GM12878 (cell line): Measurements from ENCODE around the gene PRPS2. TPM values are rescaled to one million over a fixed set of nuclear protein-coding genes. Genes with fewer than 3 reads are reported as not detected.

Experiments used
- ATAC-seq: fragments of 200-7000 bp; cut with Tn5 transposase; 3 replicates; pipeline ENCODE4 v1.9.1; 2020; ENCODE audit warnings: mild to moderate bottlenecking, moderate library complexity
- BruUV-seq: library from RNA; stranded (reverse); fragments of 400-500 nt; replicated peaks from 2 replicates; lab custom pipeline; 2021; lab: Mats Ljungman, UMichigan
- CTCF ChIA-PET: fragments of 300-600 bp; sonication (Branson Sonifier 250); formaldehyde crosslinking; extraction: SDS; loops from one replicate; lab custom pipeline; 2021; ENCODE audit warnings: inconsistent platforms; lab: Yijun Ruan, JAX
- POLR2A ChIA-PET: fragments of 350-600 bp; formaldehyde crosslinking; extraction: SDS; loops from one replicate; lab custom pipeline; 2021; ENCODE audit warnings: inconsistent platforms; lab: Charles Lee
- RAD21 ChIA-PET: fragments of 300-600 bp; sonication (Branson Sonifier 250); formaldehyde crosslinking; loops from one replicate; lab custom pipeline; 2023; ENCODE audit warnings: antibody characterized with exemption; ENCODE audit not compliant: unreplicated experiment; lab: Charles Lee
- SMC1A ChIA-PET: fragments of 300-600 bp; sonication (Branson Sonifier 250); formaldehyde crosslinking; loops from one replicate; lab custom pipeline; 2023; ENCODE audit not compliant: unreplicated experiment, uncharacterized antibody; lab: Charles Lee
- DNase-seq: peaks from one replicate; pipeline ENCODE4 v3.0.0-alpha.2; 2011; ENCODE audit warnings: low read depth, low spot score
- FAIRE-seq: peaks from 3 replicates; lab custom pipeline; 2011; peaks lifted over from hg19 to GRCh38; lab: Jason Lieb, UNC
- H2AFZ ChIP-seq: 2 replicates; pipeline ENCODE4 v1.6.0; 2011; ENCODE audit warnings: low read depth, low read length, control low read depth; ENCODE audit not compliant: control insufficient read depth
- H3K27ac ChIP-seq: 2 replicates; pipeline ENCODE4 v1.5.1; 2011; ENCODE audit warnings: control low read depth; ENCODE audit not compliant: control insufficient read depth, insufficient read depth
- H3K27me3 ChIP-seq, 2 experiments: replicated peaks in 1 of 2; 2 replicates each; pipeline versions ENCODE4 v1.6.0 to v1.6.1; 2011; ENCODE audit warnings: low read length in 1 of 2; ENCODE audit not compliant: control insufficient read depth in 2 of 2, insufficient read depth in 2 of 2
- H3K36me3 ChIP-seq, 2 experiments: 2 replicates each; pipeline ENCODE4 v1.5.1; 2011; ENCODE audit warnings: low read length in 1 of 2; ENCODE audit not compliant: control insufficient read depth in 2 of 2, insufficient read depth in 2 of 2
- H3K4me1 ChIP-seq: 2 replicates; pipeline ENCODE4 v1.6.1; 2011; ENCODE audit warnings: mild to moderate bottlenecking, low read length, moderate library complexity, mixed read lengths; ENCODE audit not compliant: control insufficient read depth, insufficient read depth
- H3K4me2 ChIP-seq: 2 replicates; pipeline ENCODE4 v1.6.0; 2011; ENCODE audit warnings: control low read depth; ENCODE audit not compliant: control insufficient read depth, insufficient read depth
- H3K4me3 ChIP-seq: fragments of 200-600 bp; sonication (generic); 2 replicates; pipeline ENCODE4 v1.5.1; 2016
- H3K79me2 ChIP-seq: 2 replicates; pipeline ENCODE4 v1.6.0; 2011; ENCODE audit warnings: low read length; ENCODE audit not compliant: control insufficient read depth, insufficient read depth
- H3K9ac ChIP-seq: 2 replicates; pipeline ENCODE4 v1.8.0; 2011; ENCODE audit warnings: low read length, control low read depth, mixed read lengths; ENCODE audit not compliant: control insufficient read depth, insufficient read depth
- H3K9me3 ChIP-seq: replicated peaks from 3 replicates; pipeline ENCODE4 v1.5.1; 2011; ENCODE audit warnings: mild to moderate bottlenecking, low read length; ENCODE audit not compliant: control insufficient read depth, insufficient read depth
- H4K20me1 ChIP-seq: 2 replicates; pipeline ENCODE4 v1.6.0; 2011; ENCODE audit not compliant: control insufficient read depth, insufficient read depth
- ATF2 ChIP-seq: IDR thresholded peaks from 2 replicates; pipeline ENCODE4 v1.6.1; 2012; ENCODE audit warnings: low read length, inconsistent platforms
- ATF7 ChIP-seq: fragments of 450-650 bp; IDR thresholded peaks from 2 replicates; pipeline ENCODE4 v1.6.1; 2016; ENCODE audit warnings: low read depth, mild to moderate bottlenecking
- BHLHE40 ChIP-seq, 2 experiments: fragments of 450-650 bp in 1 of 2; IDR thresholded peaks; 2 replicates each; pipeline ENCODE4 v1.6.1; 2011 to 2017; ENCODE audit warnings: low read depth in 2 of 2, borderline replicate concordance in 1 of 2, improper control_type of control experiment in 1 of 2, low read length in 1 of 2, mild to moderate bottlenecking in 1 of 2
- BMI1 ChIP-seq: fragments of 450-650 bp; IDR thresholded peaks from 2 replicates; pipeline ENCODE4 v1.6.1; 2016; ENCODE audit warnings: mild to moderate bottlenecking, moderate library complexity, borderline replicate concordance
- CREB1 ChIP-seq: IDR thresholded peaks from 2 replicates; pipeline ENCODE4 v1.6.1; 2012; ENCODE audit warnings: low read depth, mild to moderate bottlenecking, inconsistent platforms
- CREM ChIP-seq: IDR thresholded peaks from 2 replicates; pipeline ENCODE4 v1.6.1; 2014; ENCODE audit warnings: antibody characterized with exemption, low read depth
- ETV6 ChIP-seq, 2 experiments: fragments of 450-650 bp in 1 of 2; IDR thresholded peaks in 1 of 2; conservative IDR thresholded peaks in 1 of 2; 2 replicates each; pipeline ENCODE4 v1.6.1; 2014; ENCODE audit warnings: antibody characterized with exemption in 1 of 2, borderline replicate concordance in 1 of 2, low read depth in 1 of 2, mild to moderate bottlenecking in 1 of 2, moderate library complexity in 1 of 2
- EZH2 ChIP-seq: IDR thresholded peaks from 2 replicates; pipeline ENCODE4 v1.6.1; 2012; ENCODE audit warnings: low read depth, mild to moderate bottlenecking, control low read depth, inconsistent platforms, low read length, borderline replicate concordance; ENCODE audit not compliant: control insufficient read depth
- GATAD2B ChIP-seq: fragments of 450-650 bp; conservative IDR thresholded peaks from 2 replicates; pipeline ENCODE4 v1.6.1; 2017; ENCODE audit warnings: low read depth, mild to moderate bottlenecking, moderate library complexity
- KAT2A ChIP-seq: conservative IDR thresholded peaks from 2 replicates; pipeline ENCODE4 v1.6.1; 2011; ENCODE audit warnings: low read depth, low read length; ENCODE audit not compliant: control insufficient read depth
- MYB ChIP-seq: fragments of 150-350 bp; IDR thresholded peaks from 2 replicates; pipeline ENCODE4 v1.6.1; 2014; ENCODE audit warnings: mild to moderate bottlenecking, low read depth, low read length, borderline replicate concordance
- NFYB ChIP-seq: IDR thresholded peaks from 2 replicates; pipeline ENCODE4 v1.6.1; 2011; ENCODE audit warnings: low read depth, mild to moderate bottlenecking, low read length, improper control_type of control experiment, moderate library complexity; ENCODE audit not compliant: insufficient read depth
- PKNOX1 ChIP-seq: fragments of 450-650 bp; IDR thresholded peaks from 2 replicates; pipeline ENCODE4 v1.6.1; 2016; ENCODE audit warnings: mild to moderate bottlenecking
- POLR2AphosphoS2 ChIP-seq: IDR thresholded peaks from 2 replicates; pipeline ENCODE4 v1.6.1; 2011; ENCODE audit warnings: low read depth, mild to moderate bottlenecking, low read length, improper control_type of control experiment, moderate library complexity
- RUNX3 ChIP-seq: IDR thresholded peaks from 2 replicates; pipeline ENCODE4 v1.6.1; 2012; ENCODE audit warnings: low read length, inconsistent platforms
- SPI1 ChIP-seq: IDR thresholded peaks from 2 replicates; pipeline ENCODE4 v1.6.1; 2011; ENCODE audit warnings: low read depth, mild to moderate bottlenecking, low read length, moderate library complexity, borderline replicate concordance; ENCODE audit not compliant: insufficient read depth
- SREBF2 ChIP-seq: IDR thresholded peaks from 2 replicates; pipeline ENCODE4 v1.6.1; 2012; ENCODE audit warnings: mild to moderate bottlenecking, low read length
- TCF3 ChIP-seq: IDR thresholded peaks from 2 replicates; pipeline ENCODE4 v1.6.1; 2012; ENCODE audit warnings: low read depth, mild to moderate bottlenecking, low read length, borderline replicate concordance; ENCODE audit not compliant: insufficient read depth
- WGBS: methylation state at CpG from one replicate; pipeline ENCODE4 v1.1.6; 2016; ENCODE audit warnings: low lambda C conversion rate; ENCODE audit not compliant: insufficient replicate concordance, insufficient coverage; ENCODE audit errors: missing lambda C conversion rate; 5-methylcytosine and 5-hydroxymethylcytosine counted together
- in situ Hi-C: fragments of 300-500 bp; cut with MboI; formaldehyde crosslinking; loops from 9 replicates; pipeline ENCODE4 v1.14.3; 2018; ENCODE audit warnings: mixed read lengths
- intact Hi-C: fragments of 100-400 bp; cut with micrococcal nuclease; formaldehyde crosslinking; loops from one replicate; pipeline ENCODE4 v1.14.2; 2022; ENCODE audit not compliant: unreplicated experiment
- polyA plus RNA-seq, 11 experiments: library from polyadenylated mRNA; depleted of rRNA in 4 of 11; unstranded in 6 of 11; stranded (reverse) in 5 of 11; fragments of >200 nt; fragmentation: Nextera tagmentation in 4 of 11; fragmentation: Illumina TruSeq in 1 of 11; extraction: Ambion mirVana in 4 of 11; extraction: Trizol in 1 of 11; gene quantifications; 1 replicate in 1 of 11; 2 replicates in 10 of 11; pipeline versions ENCODE4 v1.2.1 to v1.2.3, GENCODE V29; 2011 to 2016; ENCODE audit warnings: inconsistent platforms in 2 of 11, missing spikeins in 2 of 11, low read depth in 1 of 11
- total RNA-seq, 4 experiments: library from RNA; depleted of rRNA in 3 of 4; stranded (reverse); fragments of >200 nt in 3 of 4; fragmentation: Illumina TruSeq in 1 of 4; extraction: Trizol in 1 of 4; gene quantifications; 2 replicates each; pipeline versions ENCODE4 v1.2.1 to v1.2.3, GENCODE V29; 2013 to 2021
- TF ChIP-seq, protein P1 (sequence below): fragments of 450-650 bp; IDR thresholded peaks from 2 replicates; pipeline ENCODE4 v1.6.1; 2017; ENCODE audit warnings: borderline replicate concordance
- TF ChIP-seq, protein P2 (sequence below): fragments of 450-650 bp; IDR thresholded peaks from 2 replicates; pipeline ENCODE4 v1.6.1; 2016; ENCODE audit warnings: mild to moderate bottlenecking

Gene PRPS2
- total and polyA plus RNA-seq, 10 of the 15 experiments (the other 5 are each of a cell fraction or from before 2014, with no cell fraction given) = 44.1 to 102 (median 58.2) TPM

- SMC1A ChIA-PET = interaction anchor here (3.0 kb wide), 1 partner anchor 12 kb away, joined by 11 read pairs; no protein-coding TSS in a partner anchor
- CTCF ChIA-PET = interaction anchor here (4.1 kb wide), 1 partner anchor 12 kb away, joined by 44 read pairs; no protein-coding TSS in a partner anchor
- no peak for FAIRE-seq
- intact Hi-C loops = no loop called here
- H3K9me3 ChIP-seq = no peaks in the 10 kb centered on the region
- WGBS = 41% methylated on average over 3 of the region's 3 CpGs
- H3K27ac ChIP-seq = no peak overlapping the region
- no peaks in the 10 kb centered on the region for H3K4me1 ChIP-seq
- no peak overlapping the region for H3K4me3 ChIP-seq
- H2AFZ ChIP-seq = no peak overlapping the region
- no peaks in the 10 kb centered on the region for H3K79me2 ChIP-seq
- in situ Hi-C loops = no loop called here
- RAD21 ChIA-PET = no interaction called here
- H3K36me3 ChIP-seq = no peaks in the 10 kb centered on the region
- no peaks in the 10 kb centered on the region for H4K20me1 ChIP-seq
- no peak for DNase-seq
- ATAC-seq = peak; percentile 35; the same call in 1 of the 3 replicates
- peaks cover 1 to 2% of the 10 kb centered on the region in 2 experiments; a peak in 2 of 4 replicates for H3K27me3 ChIP-seq
- POLR2A ChIA-PET = no interaction called here
- no TSS peak for BruUV-seq
- no peak overlapping the region for H3K4me2 ChIP-seq
- H3K9ac ChIP-seq = no peak overlapping the region
- TF ChIP-seq BHLHE40 (IDR thresholded peaks at IDR 0.05; ENCODE audit: borderline replicate concordance in 1 of 2, low read depth in 2 of 2, low read length in 1 of 2) (no peak), CREM (no peak), CREB1 (no peak), ETV6 (conservative IDR thresholded peaks at IDR 0.05 in 1 of 2, IDR thresholded peaks at IDR 0.05 in 1 of 2; ENCODE audit: borderline replicate concordance in 1 of 2, low read depth in 1 of 2) (no peak), GATAD2B (no peak), ATF7 (peak; percentile 85), ATF2 (0 out of 2 replicates have a peak, but pooled peaks have one; percentile 28), POLR2AphosphoS2 (no peak), KAT2A (no peak), SREBF2 (no peak), BMI1 (no peak), SPI1 (no peak), PKNOX1 (no peak), NFYB (no peak), MYB (no peak), TCF3 (no peak), EZH2 (no peak), RUNX3 (peak; percentile 31; the same call in 1 of the 2 replicates)
- TF ChIP-seq, protein P1, sequence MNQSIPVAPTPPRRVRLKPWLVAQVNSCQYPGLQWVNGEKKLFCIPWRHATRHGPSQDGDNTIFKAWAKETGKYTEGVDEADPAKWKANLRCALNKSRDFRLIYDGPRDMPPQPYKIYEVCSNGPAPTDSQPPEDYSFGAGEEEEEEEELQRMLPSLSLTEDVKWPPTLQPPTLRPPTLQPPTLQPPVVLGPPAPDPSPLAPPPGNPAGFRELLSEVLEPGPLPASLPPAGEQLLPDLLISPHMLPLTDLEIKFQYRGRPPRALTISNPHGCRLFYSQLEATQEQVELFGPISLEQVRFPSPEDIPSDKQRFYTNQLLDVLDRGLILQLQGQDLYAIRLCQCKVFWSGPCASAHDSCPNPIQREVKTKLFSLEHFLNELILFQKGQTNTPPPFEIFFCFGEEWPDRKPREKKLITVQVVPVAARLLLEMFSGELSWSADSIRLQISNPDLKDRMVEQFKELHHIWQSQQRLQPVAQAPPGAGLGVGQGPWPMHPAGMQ = no peak
- TF ChIP-seq, protein P2, sequence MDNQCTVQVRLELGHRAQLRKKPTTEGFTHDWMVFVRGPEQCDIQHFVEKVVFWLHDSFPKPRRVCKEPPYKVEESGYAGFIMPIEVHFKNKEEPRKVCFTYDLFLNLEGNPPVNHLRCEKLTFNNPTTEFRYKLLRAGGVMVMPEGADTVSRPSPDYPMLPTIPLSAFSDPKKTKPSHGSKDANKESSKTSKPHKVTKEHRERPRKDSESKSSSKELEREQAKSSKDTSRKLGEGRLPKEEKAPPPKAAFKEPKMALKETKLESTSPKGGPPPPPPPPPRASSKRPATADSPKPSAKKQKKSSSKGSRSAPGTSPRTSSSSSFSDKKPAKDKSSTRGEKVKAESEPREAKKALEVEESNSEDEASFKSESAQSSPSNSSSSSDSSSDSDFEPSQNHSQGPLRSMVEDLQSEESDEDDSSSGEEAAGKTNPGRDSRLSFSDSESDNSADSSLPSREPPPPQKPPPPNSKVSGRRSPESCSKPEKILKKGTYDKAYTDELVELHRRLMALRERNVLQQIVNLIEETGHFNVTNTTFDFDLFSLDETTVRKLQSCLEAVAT = no peak
These were observed 32.9 kb upstream of the PRPS2 start for GRCh38 chrX:12758291-12758690.
